GM06990 (cell line): Measurements from ENCODE around the gene TEX2.
"Not testable (repeated sequence)": the region's sequence is repeated elsewhere in the genome, so short reads cannot be mapped to it uniquely, and the experiment has no call there.

Source experiments
- DNase-seq: peaks from one replicate; pipeline ENCODE4 v3.0.0-alpha.2; 2011; ENCODE audit not compliant: insufficient read length; ENCODE audit errors: extremely low read depth
- H3K27me3 ChIP-seq: replicated peaks from 2 replicates; pipeline ENCODE4 v1.6.0; 2011; ENCODE audit warnings: low read length; ENCODE audit not compliant: control insufficient read depth, insufficient read depth
- H3K36me3 ChIP-seq: 2 replicates; pipeline ENCODE4 v1.5.1; 2011; ENCODE audit warnings: low read length; ENCODE audit not compliant: control insufficient read depth, insufficient read depth
- H3K4me3 ChIP-seq: replicated peaks from 2 replicates; pipeline ENCODE4 v1.5.1; 2011; ENCODE audit warnings: low read depth, mild to moderate bottlenecking, control low read depth, low read length
- TF ChIP-seq, protein P1 (sequence below): IDR thresholded peaks from 2 replicates; pipeline ENCODE4 v1.5.1; 2011; ENCODE audit warnings: low read length, control low read depth, mild to moderate bottlenecking, inconsistent platforms; ENCODE audit not compliant: insufficient read depth, poor library complexity, severe bottlenecking

The TEX2 gene

DNA sequence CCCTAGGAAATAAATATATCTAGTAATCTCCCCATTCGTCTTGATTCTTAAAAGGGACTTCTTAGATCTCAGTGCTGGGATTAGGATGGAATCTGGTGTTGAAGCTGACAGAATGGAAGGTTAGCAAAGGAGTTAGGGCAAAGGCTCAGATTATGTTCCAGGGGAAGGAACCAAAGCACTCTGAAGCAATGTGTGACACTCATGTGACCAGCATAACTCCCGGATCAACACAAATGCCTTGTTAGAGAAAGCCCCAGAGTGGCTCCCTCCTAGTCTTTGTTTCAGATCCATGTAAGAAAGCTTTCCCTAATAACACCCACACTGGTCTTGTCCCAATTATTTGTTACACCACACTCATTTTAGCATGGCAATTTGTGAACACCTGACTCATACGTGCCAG, 70.5 kb downstream of the TEX2 start:
- TF ChIP-seq, protein P1, sequence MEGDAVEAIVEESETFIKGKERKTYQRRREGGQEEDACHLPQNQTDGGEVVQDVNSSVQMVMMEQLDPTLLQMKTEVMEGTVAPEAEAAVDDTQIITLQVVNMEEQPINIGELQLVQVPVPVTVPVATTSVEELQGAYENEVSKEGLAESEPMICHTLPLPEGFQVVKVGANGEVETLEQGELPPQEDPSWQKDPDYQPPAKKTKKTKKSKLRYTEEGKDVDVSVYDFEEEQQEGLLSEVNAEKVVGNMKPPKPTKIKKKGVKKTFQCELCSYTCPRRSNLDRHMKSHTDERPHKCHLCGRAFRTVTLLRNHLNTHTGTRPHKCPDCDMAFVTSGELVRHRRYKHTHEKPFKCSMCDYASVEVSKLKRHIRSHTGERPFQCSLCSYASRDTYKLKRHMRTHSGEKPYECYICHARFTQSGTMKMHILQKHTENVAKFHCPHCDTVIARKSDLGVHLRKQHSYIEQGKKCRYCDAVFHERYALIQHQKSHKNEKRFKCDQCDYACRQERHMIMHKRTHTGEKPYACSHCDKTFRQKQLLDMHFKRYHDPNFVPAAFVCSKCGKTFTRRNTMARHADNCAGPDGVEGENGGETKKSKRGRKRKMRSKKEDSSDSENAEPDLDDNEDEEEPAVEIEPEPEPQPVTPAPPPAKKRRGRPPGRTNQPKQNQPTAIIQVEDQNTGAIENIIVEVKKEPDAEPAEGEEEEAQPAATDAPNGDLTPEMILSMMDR, result no peak
- H3K36me3 ChIP-seq, result peaks cover 2% of the 10 kb centered on the region
- no peak overlapping the region for H3K4me3 ChIP-seq
- DNase-seq, result no peak
- no peaks in the 10 kb centered on the region for H3K27me3 ChIP-seq

DNA sequence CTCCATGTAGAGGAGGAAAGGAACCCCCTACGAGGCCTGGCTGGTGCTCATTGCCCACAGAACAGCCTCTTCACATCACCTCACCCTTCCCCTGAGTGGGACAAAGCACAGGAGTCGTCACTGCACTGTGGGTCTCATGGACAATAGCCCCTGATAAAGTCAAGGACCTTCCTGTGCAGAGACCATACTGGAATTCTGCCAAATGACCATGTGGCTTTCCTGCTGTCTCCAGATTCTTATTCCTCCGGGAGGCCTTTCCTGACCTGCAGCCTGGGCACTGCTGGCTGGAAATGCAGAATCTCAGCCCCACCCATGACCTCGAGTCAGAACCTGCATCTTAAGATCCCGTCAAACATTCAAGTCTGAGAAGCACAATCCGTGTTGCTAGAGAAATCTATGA, 72.6 kb downstream of the TEX2 start:
- Histone ChIP-seq H3K27me3 (no peaks in the 10 kb centered on the region), H3K4me3 (no peak overlapping the region)
- no peak for DNase-seq

DNA sequence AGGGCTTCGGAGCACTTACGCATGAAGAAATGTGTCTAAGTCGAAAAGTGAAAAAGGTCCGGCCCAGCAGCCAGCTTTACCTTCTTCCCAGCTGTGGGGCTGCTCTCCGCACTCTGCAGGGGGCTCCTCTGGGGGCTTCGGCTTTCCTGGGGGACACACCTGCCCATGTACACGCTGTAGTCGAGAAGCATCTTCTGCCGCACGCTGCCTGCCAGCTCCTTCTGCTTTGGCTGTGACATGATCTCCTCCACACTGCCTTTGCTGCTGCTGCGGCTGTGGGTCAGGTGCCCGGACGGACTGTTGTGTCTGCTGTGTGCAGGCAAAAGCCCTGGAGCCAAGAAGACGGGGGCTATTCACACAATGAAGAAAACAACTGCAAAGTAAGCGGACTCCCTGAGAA, 75.0 kb downstream of the TEX2 start:
- TF ChIP-seq, protein P1, result no peak
- H3K36me3 ChIP-seq, result peaks cover 4% of the 10 kb centered on the region
- DNase-seq, result no peak
- H3K4me3 ChIP-seq, result no peak overlapping the region
- H3K27me3 ChIP-seq, result no peaks in the 10 kb centered on the region

More for the DNA sequence above, 72.6 kb downstream of the TEX2 start:
- peaks cover 4% of the 10 kb centered on the region for H3K36me3 ChIP-seq
- TF ChIP-seq, protein P1, result no peak

DNA sequence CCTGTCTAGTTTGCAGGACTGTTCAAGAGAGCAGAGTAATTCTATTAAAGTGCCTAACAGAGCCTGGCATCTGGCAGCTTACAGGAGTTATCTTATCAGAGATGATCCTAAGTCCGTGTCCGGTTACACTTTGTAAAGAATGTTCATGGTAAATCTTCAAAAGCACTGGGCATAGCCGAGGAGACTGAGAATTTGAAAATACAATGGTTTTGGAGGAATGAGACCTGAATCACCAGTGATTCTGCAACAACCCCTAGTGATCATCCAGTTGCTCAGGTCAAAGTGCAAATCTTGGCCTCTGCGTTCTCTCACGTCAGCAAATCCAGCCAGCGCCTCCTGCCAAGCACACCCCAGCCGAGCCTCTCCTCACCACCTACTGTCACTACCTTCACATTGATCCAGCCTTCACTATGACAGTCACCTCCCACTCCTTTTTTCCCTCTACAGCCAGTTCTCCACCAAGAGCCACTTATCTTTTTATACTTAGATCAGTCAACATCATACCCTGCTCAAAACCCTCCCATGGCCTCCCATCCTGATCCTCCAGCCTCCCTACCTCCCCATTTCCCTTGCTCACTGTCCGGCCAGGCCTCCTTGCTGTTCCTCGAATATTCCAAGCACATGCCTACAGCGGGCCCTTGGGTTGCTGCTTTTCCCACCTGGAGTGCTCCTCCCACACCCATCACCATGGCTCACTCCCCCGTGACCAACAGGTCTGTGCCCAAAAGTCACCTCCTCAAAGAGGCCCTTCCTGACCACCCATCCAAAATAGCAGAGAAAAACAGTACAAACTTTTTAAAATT, 75.8 kb downstream of the TEX2 start:
- H3K36me3 ChIP-seq, result peaks cover 2% of the 10 kb centered on the region
- TF ChIP-seq, protein P1, result no peak
- DNase-seq, result no peak
- no peaks in the 10 kb centered on the region for H3K27me3 ChIP-seq
- H3K4me3 ChIP-seq, result no peak overlapping the region

DNA sequence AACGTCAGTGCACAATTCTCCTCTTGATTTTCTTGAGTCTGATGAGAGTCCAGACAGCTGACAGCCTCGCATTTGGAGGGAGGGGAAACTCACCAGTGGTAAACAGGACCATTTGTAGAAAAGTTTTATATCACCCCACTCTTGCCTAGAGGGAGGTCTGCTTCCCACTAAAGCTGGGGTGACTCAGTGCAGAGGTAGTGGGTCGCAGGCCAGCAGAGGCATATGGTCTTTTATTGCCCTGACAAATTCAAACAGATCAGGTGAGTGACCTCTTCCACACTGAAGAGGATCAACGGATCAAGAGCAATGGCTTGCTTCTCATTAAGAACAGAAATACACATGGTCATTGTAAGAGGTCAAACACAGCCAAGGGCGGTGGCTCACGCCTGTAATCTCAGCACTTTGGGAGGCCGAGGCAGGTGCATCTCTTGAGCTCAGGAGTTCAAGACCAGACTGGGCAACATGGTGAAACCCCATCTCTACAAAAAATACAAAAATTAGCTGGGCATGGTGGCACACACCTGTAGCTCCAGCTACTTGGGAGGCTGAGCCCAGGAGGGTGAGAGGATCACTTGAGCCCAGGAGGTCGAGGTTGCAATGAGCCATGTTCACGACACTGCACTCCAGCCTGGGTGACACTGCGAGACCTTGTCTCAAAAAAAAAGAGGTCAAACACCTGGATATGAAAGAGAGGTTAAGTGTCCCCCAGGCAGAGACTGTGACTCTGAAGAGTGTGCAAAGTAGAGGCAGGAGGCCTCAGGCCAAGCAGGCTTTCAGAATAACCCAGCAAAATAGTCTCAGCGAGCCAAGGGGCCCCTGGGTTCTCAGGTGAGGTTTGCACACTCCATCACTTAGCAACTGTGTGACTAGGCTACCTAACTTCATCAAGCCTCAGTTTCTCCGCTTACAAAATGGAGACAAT, 76.6 kb downstream of the TEX2 start:
- TF ChIP-seq, protein P1, result no peak
- Histone ChIP-seq H3K4me3 (no peak overlapping the region), H3K36me3 (peaks cover 2% of the 10 kb centered on the region), H3K27me3 (no peaks in the 10 kb centered on the region)
- no peak for DNase-seq

DNA sequence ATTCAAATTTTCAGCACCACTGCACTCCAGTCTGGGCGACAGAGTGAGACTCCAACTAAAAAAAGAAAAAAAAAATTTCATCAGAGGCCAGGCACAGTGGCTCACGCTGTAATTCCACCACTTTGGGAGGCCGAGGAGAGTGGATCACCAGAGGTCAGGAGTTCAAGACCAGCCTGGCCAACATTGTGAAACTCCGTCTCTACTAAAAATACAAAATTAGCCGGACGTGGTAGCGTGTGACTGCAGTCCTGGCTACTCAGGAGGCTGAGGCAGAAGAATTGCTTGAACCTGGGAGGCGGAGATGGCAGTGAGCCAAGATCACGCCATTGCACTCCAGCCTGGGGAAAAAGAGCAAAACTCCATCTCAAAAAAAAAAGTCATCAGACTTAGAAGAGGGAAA, 77.5 kb downstream of the TEX2 start:
- H3K4me3 ChIP-seq, H3K27me3 ChIP-seq, DNase-seq, H3K36me3 ChIP-seq: not testable (repeated sequence)
